ENCODE results near the gene BCOR.

The BCOR gene

GRCh38 chrX:40084471-40085101 is 13.2 kb downstream of the BCOR start:
- no peak for DNase-seq (ENCODE audit: low read depth)

- DNase-seq (ENCODE audit: low read depth), result no peak
Measured at GRCh38 chrX:40083979-40084359, 13.8 kb downstream of the BCOR start.

- no peak for DNase-seq (ENCODE audit: low read depth)
Measured at GRCh38 chrX:40083120-40083978, 14.4 kb downstream of the BCOR start.

GRCh38 chrX:40082447-40083119 is 15.2 kb downstream of the BCOR start:
- no peak for DNase-seq (ENCODE audit: low read depth)

- no peak for DNase-seq (ENCODE audit: low read depth)
Measured at GRCh38 chrX:40081679-40082068, 16.1 kb downstream of the BCOR start.

- DNase-seq (ENCODE audit: low read depth), result no peak
Measured at GRCh38 chrX:40080894-40081678, 16.7 kb downstream of the BCOR start.

- no peak for DNase-seq (ENCODE audit: low read depth)
Measured at GRCh38 chrX:40079572-40079971, 18.2 kb downstream of the BCOR start.

GRCh38 chrX:40078489-40079227 is 19.1 kb downstream of the BCOR start:
- DNase-seq (ENCODE audit: low read depth), result no peak

- DNase-seq (ENCODE audit: low read depth), result no peak
Measured at GRCh38 chrX:40077906-40078305, 19.9 kb downstream of the BCOR start.

- no peak for DNase-seq (ENCODE audit: low read depth)
Measured at GRCh38 chrX:40076750-40077575, 20.8 kb downstream of the BCOR start.

GRCh38 chrX:40074959-40075332 is 22.8 kb downstream of the BCOR start:
- no peak for DNase-seq (ENCODE audit: low read depth)

- DNase-seq (ENCODE audit: low read depth), result no peak
Measured at GRCh38 chrX:40074080-40074958, 23.4 kb downstream of the BCOR start.

- DNase-seq (ENCODE audit: low read depth), result no peak
Measured at GRCh38 chrX:40073439-40074054, 24.2 kb downstream of the BCOR start.

GRCh38 chrX:40072246-40072645 is 25.5 kb downstream of the BCOR start:
- no peak for DNase-seq (ENCODE audit: low read depth)

GRCh38 chrX:40068048-40068447 is 29.7 kb downstream of the BCOR start:
- no peak for DNase-seq (ENCODE audit: low read depth)

GRCh38 chrX:40066700-40067099 is 31.1 kb downstream of the BCOR start:
- DNase-seq (ENCODE audit: low read depth), result no peak

GRCh38 chrX:40065296-40066046 is 32.3 kb downstream of the BCOR start:
- no peak for DNase-seq (ENCODE audit: low read depth)

GRCh38 chrX:40064055-40064597 is 33.6 kb downstream of the BCOR start:
- DNase-seq (ENCODE audit: low read depth), result no peak
